WI38 (cell line): ENCODE measurements around the gene HTR6.

Source experiments
- H3K4me3 ChIP-seq: 2 replicates; pipeline ENCODE4 v1.5.1; 2011; ENCODE audit warnings: low read depth, mild to moderate bottlenecking, control low read depth, low read length
- TF ChIP-seq, protein P1 (sequence below): IDR thresholded peaks from 2 replicates; pipeline ENCODE4 v1.5.1; 2012; ENCODE audit warnings: low read depth, mild to moderate bottlenecking, control low read depth, low read length

The HTR6 gene

DNA sequence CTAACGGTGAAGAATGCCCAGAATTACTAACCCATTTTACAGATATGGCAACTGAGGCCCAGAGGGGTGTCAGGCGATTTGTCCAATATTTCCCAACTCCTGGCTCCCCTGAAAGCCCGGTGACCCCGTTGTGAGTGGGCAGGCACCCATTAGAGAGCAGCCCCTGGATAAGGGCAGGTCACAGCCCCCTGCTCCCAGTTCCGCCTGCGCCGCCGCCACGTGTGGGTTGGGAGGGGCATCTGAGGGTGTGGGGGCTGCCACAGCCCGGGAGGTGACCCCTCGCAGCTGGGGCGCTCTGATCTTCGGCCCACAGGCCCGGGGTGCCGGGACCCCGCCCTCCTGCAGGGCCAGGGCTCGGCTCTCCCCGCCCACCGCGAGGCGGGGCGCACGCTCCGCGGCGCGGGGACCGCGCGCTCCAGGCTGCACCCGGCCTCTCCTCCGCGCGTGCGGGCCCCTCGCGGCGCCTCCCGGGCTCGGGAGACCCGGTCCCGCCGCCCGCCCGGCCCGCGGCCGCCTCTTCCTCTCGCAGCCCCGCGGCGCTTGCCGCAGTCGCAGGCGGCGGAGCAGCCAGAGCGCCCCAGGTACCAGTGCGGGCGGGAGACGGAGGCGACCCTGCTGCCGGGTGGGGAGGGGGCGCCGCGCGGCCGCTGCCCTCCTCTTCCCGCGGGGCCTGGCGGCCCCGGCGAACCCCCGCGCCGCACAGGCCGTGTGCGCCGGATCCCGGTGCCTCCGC, at the start of gene HTR6:
Gene HTR6, plus strand, starts transcription at position 423 of the 733 bp plus-strand sequence. CDS start 879 bp downstream, outside the sequence.
- TF ChIP-seq, protein P1, sequence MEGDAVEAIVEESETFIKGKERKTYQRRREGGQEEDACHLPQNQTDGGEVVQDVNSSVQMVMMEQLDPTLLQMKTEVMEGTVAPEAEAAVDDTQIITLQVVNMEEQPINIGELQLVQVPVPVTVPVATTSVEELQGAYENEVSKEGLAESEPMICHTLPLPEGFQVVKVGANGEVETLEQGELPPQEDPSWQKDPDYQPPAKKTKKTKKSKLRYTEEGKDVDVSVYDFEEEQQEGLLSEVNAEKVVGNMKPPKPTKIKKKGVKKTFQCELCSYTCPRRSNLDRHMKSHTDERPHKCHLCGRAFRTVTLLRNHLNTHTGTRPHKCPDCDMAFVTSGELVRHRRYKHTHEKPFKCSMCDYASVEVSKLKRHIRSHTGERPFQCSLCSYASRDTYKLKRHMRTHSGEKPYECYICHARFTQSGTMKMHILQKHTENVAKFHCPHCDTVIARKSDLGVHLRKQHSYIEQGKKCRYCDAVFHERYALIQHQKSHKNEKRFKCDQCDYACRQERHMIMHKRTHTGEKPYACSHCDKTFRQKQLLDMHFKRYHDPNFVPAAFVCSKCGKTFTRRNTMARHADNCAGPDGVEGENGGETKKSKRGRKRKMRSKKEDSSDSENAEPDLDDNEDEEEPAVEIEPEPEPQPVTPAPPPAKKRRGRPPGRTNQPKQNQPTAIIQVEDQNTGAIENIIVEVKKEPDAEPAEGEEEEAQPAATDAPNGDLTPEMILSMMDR, result no peak
- H3K4me3 ChIP-seq, result no peak within 1 kb of the TSS

GRCh38 chr1:19615438-19615837, 49.2 kb upstream of the HTR6 start:
- TF ChIP-seq, protein P1, result no peak
- no peak overlapping the region for H3K4me3 ChIP-seq

GRCh38 chr1:19616489-19616888, 48.2 kb upstream of the HTR6 start:
- TF ChIP-seq, protein P1, result no peak

DNA sequence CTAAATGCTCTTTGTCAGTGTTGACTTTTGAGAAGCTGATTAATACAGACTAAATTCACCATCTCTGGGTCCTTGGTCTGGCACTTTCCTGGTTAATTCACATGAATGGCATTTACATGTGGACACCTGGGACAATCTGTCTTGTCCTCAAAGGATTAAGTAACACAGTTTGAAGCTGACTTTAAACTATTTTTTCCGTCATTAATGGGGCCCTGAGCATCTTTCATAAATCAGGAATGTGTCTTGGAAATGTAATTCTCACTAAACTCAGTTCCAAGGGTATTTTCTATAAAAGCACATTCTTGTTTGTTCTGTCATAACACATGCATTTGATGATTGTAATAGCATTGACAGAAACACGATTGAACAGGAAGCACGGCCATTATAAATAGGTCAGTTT, 47.3 kb upstream of the HTR6 start:
- H3K4me3 ChIP-seq, result no peak overlapping the region
- TF ChIP-seq, protein P1, result no peak

More at GRCh38 chr1:19616489-19616888, 48.2 kb upstream of the HTR6 start:
- no peak overlapping the region for H3K4me3 ChIP-seq

GRCh38 chr1:19618428-19618827, 46.2 kb upstream of the HTR6 start:
- TF ChIP-seq, protein P1, result no peak
- no peak overlapping the region for H3K4me3 ChIP-seq

DNA sequence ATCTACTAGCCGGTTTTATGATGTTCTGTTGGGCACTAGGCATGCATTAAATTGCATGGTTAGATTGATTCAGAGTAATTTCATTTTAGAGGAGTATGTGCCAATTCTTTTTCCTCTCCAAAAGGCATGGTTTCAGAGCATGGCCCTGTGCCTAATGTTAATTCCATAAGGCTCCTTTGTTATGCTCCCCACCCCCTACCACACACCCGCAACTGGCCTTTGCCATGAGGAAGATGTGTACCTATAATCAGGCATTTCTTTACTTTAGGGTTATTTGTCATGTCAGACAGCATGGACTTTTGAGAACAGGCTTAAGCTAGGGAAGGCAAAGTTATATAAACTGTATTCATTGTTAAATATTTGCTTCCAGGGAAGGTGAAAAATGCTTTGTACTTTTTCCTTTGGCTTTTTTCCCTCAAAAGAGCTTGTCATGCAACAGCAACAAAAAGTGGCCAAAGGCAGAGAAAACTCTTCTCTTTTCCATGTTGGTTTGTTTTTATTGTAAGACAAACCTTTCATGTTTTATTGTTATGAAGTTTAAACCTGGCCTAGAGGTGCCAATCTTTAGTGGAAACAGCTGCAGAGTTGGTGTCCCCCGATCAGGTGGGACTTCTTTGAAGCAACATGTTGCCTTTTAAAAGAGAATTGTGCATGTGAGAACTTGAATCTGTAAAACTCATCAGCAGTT, 44.8 kb upstream of the HTR6 start:
- H3K4me3 ChIP-seq, result no peak overlapping the region
- TF ChIP-seq, protein P1, result no peak

GRCh38 chr1:19620786-19621185, 43.9 kb upstream of the HTR6 start:
- TF ChIP-seq, protein P1, result no peak
- H3K4me3 ChIP-seq, result no peak overlapping the region
